Adrenal gland (tissue), 12 donors: ENCODE measurements around the gene SLC7A1. TPM values are rescaled to one million over a fixed set of nuclear protein-coding genes. Genes with fewer than 3 reads are reported as not detected.

Experiments used
- DNase-seq, 7 donors: peaks; one replicate each; pipeline ENCODE4 v3.0.0-alpha.2; 2019 to 2020
- H3K27ac ChIP-seq, 5 donors: fragments of 200-600 bp; sonication (generic) in 4 of 5; 1 replicate in 3 of 5; 2 replicates in 2 of 5; pipeline versions ENCODE4 v1.5.1 to v1.8.0; 2016 to 2020; ENCODE audit warnings: mild to moderate bottlenecking in 1 of 5
- H3K27me3 ChIP-seq: fragments of 200-600 bp; 2 replicates; pipeline ENCODE4 v1.8.0; 2021
- H3K36me3 ChIP-seq, 2 donors: fragments of 200-600 bp; replicated peaks in 1 of 2; 1 replicate in 1 of 2; 2 replicates in 1 of 2; pipeline versions ENCODE4 v1.5.1 to v1.8.0; 2018 to 2022
- H3K4me1 ChIP-seq, 2 donors: fragments of 200-600 bp; replicated peaks in 1 of 2; 1 replicate in 1 of 2; 2 replicates in 1 of 2; pipeline versions ENCODE4 v1.5.1 to v1.8.0; 2018 to 2021
- H3K4me3 ChIP-seq, 4 donors: fragments of 200-600 bp; sonication (generic) in 3 of 4; one replicate each; pipeline ENCODE4 v1.5.1; 2016 to 2018
- H3K9me3 ChIP-seq, 3 donors: fragments of 200-600 bp; sonication (generic) in 1 of 3; replicated peaks in 1 of 3; 1 replicate in 2 of 3; 2 replicates in 1 of 3; pipeline versions ENCODE4 v1.5.1 to v1.8.0; 2016 to 2021
- CTCF ChIP-seq, 6 experiments: fragments of 450-650 bp in 4 of 6; fragments of 200-600 bp in 2 of 6; sonication (generic) in 1 of 6; IDR thresholded peaks; 1 replicate in 5 of 6; 2 replicates in 1 of 6; pipeline versions ENCODE4 v1.5.1 to v1.8.0; 2016 to 2021; ENCODE audit warnings: antibody characterized with exemption in 6 of 6, mild to moderate bottlenecking in 2 of 6, moderate library complexity in 1 of 6
- POLR2A ChIP-seq, 2 donors: fragments of 450-650 bp; IDR thresholded peaks; one replicate each; pipeline ENCODE4 v1.6.1; 2017; ENCODE audit warnings: antibody characterized with exemption in 2 of 2, mild to moderate bottlenecking in 2 of 2, moderate library complexity in 1 of 2
- WGBS, 4 donors: extraction: QIAGEN DNeasy Blood & Tissue Kit in 2 of 4; methylation state at CpG; one replicate each; pipeline versions ENCODE4 v1.1.5 to v1.1.7; 2013 to 2017; 5-methylcytosine and 5-hydroxymethylcytosine counted together
- intact Hi-C, 2 donors: fragments of 100-400 bp; cut with DNase I; formaldehyde crosslinking; loops; one replicate each; pipeline versions ENCODE4 v1.14.1 to v1.15.0; 2022 to 2023
- polyA plus RNA-seq, 3 donors: library from polyadenylated mRNA; stranded (reverse); fragments of 200-250 nt in 2 of 3; fragments of 350-450 nt in 1 of 3; fragmentation: Illumina TruSeq in 1 of 3; extraction: RNeasy Lipid Tissue Mini Kit (QIAGEN cat#74804) in 1 of 3; gene quantifications; one replicate each; pipeline ENCODE4 v1.2.3, GENCODE V29; 2013 to 2014
- total RNA-seq, 9 donors: library from RNA; depleted of rRNA in 4 of 9; stranded (reverse); fragments of >200 nt in 4 of 9; fragments of 120-200 nt in 1 of 9; fragmentation: NEBNext Ultra II Directional in 1 of 9; extraction: Animal tissue kit (Norgen Biotek cat#: 25700) in 1 of 9; gene quantifications; one replicate each; pipeline versions ENCODE4 v1.1.0 to v1.2.4, GENCODE V29; 2013 to 2023
- donor health status: healthy with polysubstance abuse.
- donor health status: Bipolar disorder and iron deficiency.
- donor health status: DM: yes; HTN: yes; CAD: no.
- donor health status: DM: no; HTN: no; CAD: no.
- donor health status: DM: no; HTN: no; CAD: no.
- donor health status: DM: yes; HTN: yes; CAD: no.

Gene SLC7A1
- total and polyA plus RNA-seq, 12 donors, result 2.2 to 87.6 (median 6.2) TPM

GRCh38 chr13:29597246-29597645 is 1.8 kb upstream of the SLC7A1 start:
- TF ChIP-seq POLR2A (IDR thresholded peaks at IDR 0.05) (no peak), CTCF (IDR thresholded peaks at IDR 0.05) (no peak)
- H3K4me1 ChIP-seq, result peaks cover 0 to 12% of the 10 kb centered on the region in 2 donors
- H3K27ac ChIP-seq, result no peak overlapping the region
- no peaks in the 10 kb centered on the region for H3K9me3 ChIP-seq
- intact Hi-C loops, result no loop called here
- DNase-seq, result no peak
- H3K27me3 ChIP-seq, result no peaks in the 10 kb centered on the region
- 86 to 92% (median 90%) methylated on average over 9 to 10 of the region's 10 CpGs for WGBS, 4 donors
- H3K4me3 ChIP-seq, result no peak overlapping the region
- no peaks in the 10 kb centered on the region for H3K36me3 ChIP-seq

DNA sequence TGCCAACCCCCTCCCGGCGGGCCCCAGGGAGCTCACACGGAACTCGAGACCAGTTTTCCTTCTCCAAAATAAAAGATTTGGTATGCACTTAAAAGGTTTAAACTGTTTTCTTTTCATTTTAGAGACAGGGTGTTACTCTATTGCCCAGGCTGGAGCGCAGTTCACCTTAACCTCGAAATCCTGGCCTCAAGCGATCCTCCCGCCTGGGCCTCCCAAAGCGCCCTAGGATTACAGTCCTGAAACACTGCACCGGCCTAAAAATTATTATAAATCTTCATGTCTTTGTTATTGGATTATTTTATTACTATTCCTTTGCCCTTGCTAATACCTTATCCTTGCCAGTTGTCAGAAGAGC is 553 bp upstream of the SLC7A1 start:
- TF ChIP-seq CTCF (IDR thresholded peaks at IDR 0.05) (no peak), POLR2A (IDR thresholded peaks at IDR 0.05) (no peak)
- H3K4me3 ChIP-seq, result peak overlapping the region in 2 of 4 donors; percentile 14 to 99
- H3K36me3 ChIP-seq, result no peaks in the 10 kb centered on the region
- H3K9me3 ChIP-seq, result no peaks in the 10 kb centered on the region
- peak overlapping the region in 2 of 5 donors; percentile 17 to 91 for H3K27ac ChIP-seq
- 41 to 45% (median 43%) methylated on average over 10 of the region's 10 CpGs for WGBS, 4 donors
- no peak for DNase-seq
- intact Hi-C loops, result no loop called here
- H3K4me1 ChIP-seq, result peaks cover 0 to 12% of the 10 kb centered on the region in 2 donors
- H3K27me3 ChIP-seq, result no peaks in the 10 kb centered on the region

DNA sequence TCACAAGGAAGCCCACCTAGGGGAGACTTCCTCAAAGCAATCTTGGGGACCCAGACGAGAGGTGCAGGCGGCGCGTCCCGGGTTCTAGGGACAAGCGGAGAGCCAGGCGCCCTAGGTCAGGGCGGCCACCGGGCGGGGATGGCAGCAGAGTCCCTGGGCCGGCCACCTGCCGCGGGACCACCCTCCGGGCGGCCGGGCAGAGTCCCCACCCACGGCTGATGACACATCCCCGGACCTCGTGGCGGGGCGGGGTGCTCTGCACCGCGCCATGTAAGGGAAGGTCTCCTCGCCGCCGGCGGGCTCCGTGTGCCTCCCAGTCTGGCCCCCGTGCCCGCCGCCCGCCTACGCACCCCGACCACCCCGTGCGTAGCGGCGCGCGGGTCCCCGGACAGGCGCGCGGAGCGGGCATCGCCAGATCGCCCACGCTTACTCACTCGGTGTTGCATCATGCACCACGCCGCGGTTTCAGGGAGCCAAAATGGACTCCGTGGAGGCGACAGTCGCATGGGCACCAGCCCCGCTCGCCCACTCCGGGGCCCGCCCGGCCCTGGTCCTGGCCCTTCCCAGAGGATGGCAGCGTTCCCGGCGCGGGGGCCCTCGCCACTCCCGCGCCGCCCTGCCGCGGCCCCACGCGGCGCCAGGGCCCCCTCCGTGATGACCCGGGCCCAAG is 643 bp downstream of the SLC7A1 start:
- H3K27ac ChIP-seq, result peak overlapping the region in 4 of 5 donors; percentile 14 to 91 (median 76)
- H3K4me3 ChIP-seq, result peak overlapping the region in 3 of 4 donors; percentile 1 to 99 (median 59)
- H3K9me3 ChIP-seq, result no peaks in the 10 kb centered on the region
- no peak for TF ChIP-seq POLR2A (IDR thresholded peaks at IDR 0.05)
- no peak for TF ChIP-seq CTCF (IDR thresholded peaks at IDR 0.05)
- H3K27me3 ChIP-seq, result no peaks in the 10 kb centered on the region
- 0 to 2% (median 1%) methylated on average over 28 to 75 of the region's 75 CpGs; no CpG with 5 or more reads in 1 of the 4 donors for WGBS, 4 donors
- H3K4me1 ChIP-seq, result peaks cover 0 to 12% of the 10 kb centered on the region in 2 donors
- intact Hi-C loops, result no loop called here
- no peaks in the 10 kb centered on the region for H3K36me3 ChIP-seq
- peak; percentile 60 to 79 (median 70) for DNase-seq

GRCh38 chr13:29594303-29594709 is 1.2 kb downstream of the SLC7A1 start:
- H3K27me3 ChIP-seq, result no peaks in the 10 kb centered on the region
- intact Hi-C loops, result no loop called here
- peak overlapping the region in 3 of 5 donors; percentile 73 to 91 (median 79) for H3K27ac ChIP-seq
- H3K9me3 ChIP-seq, result no peaks in the 10 kb centered on the region
- peak overlapping the region in 3 of 4 donors; percentile 1 to 99 (median 59) for H3K4me3 ChIP-seq
- H3K36me3 ChIP-seq, result no peaks in the 10 kb centered on the region
- peaks cover 0 to 12% of the 10 kb centered on the region in 2 donors for H3K4me1 ChIP-seq
- WGBS, 4 donors, result 14 to 35% (median 27%) methylated on average over 7 to 9 of the region's 9 CpGs
- TF ChIP-seq POLR2A (IDR thresholded peaks at IDR 0.05) (peak in 1 of 2 donors; percentile 46), CTCF (IDR thresholded peaks at IDR 0.05) (no peak)
- peak in 6 of 7 donors; percentile 28 to 71 (median 34) for DNase-seq
